IMR-90 (cell line): ENCODE data around the gene PSAP. TPM values are rescaled to one million over a fixed set of nuclear protein-coding genes. Genes with fewer than 3 reads are reported as not detected.

Source experiments
- ATAC-seq: fragments of 200-7000 bp; cut with Tn5 transposase; 2 replicates; pipeline ENCODE4 v1.9.1; 2020; ENCODE audit warnings: low read depth, mild to moderate bottlenecking, moderate library complexity
- BruUV-seq: library from RNA; stranded (reverse); fragments of 400-500 nt; replicated peaks from 2 replicates; lab custom pipeline; 2021; lab: Mats Ljungman, UMichigan
- CTCF ChIA-PET: fragments of 300-600 bp; formaldehyde crosslinking; extraction: SDS; loops from one replicate; lab custom pipeline; 2021; ENCODE audit warnings: antibody characterized with exemption; lab: Yijun Ruan, JAX
- POLR2A ChIA-PET: fragments of 300-600 bp; sonication (Branson Sonifier 250); formaldehyde crosslinking; loops from one replicate; lab custom pipeline; 2022; ENCODE audit warnings: antibody characterized with exemption; ENCODE audit not compliant: unreplicated experiment; lab: Charles Lee
- DNase-seq: peaks from one replicate; pipeline ENCODE4 v3.0.0; 2013
- H2AFZ ChIP-seq: replicated peaks from 2 replicates; pipeline ENCODE3; 2013; ENCODE audit warnings: low read length, mild to moderate bottlenecking; ENCODE audit not compliant: poor library complexity
- H2AK5ac ChIP-seq: 2 replicates; pipeline ENCODE4 v1.6.1; 2013; ENCODE audit warnings: low read depth, low read length, inconsistent platforms
- H2AK9ac ChIP-seq: replicated peaks from 2 replicates; pipeline ENCODE3; 2013; ENCODE audit warnings: mild to moderate bottlenecking, low read depth, low read length, moderate library complexity; ENCODE audit not compliant: poor library complexity
- H2BK120ac ChIP-seq: 2 replicates; pipeline ENCODE4 v1.6.1; 2013; ENCODE audit warnings: low read depth, low read length, inconsistent platforms
- H2BK15ac ChIP-seq: 3 replicates; pipeline ENCODE4 v1.6.1; 2013; ENCODE audit warnings: low read depth, low read length, inconsistent platforms
- H2BK20ac ChIP-seq: 2 replicates; pipeline ENCODE4 v1.6.1; 2013; ENCODE audit warnings: low read depth, mild to moderate bottlenecking, inconsistent platforms, low read length, moderate library complexity
- H2BK5ac ChIP-seq: 2 replicates; pipeline ENCODE4 v1.6.1; 2013; ENCODE audit warnings: mild to moderate bottlenecking, low read depth, low read length, inconsistent platforms; ENCODE audit not compliant: poor library complexity, severe bottlenecking
- H3K14ac ChIP-seq: replicated peaks from 2 replicates; pipeline ENCODE4 v1.6.1; 2013; ENCODE audit warnings: low read depth, low read length, inconsistent platforms
- H3K18ac ChIP-seq: 2 replicates; pipeline ENCODE4 v1.6.1; 2013; ENCODE audit warnings: low read depth, low read length, control low read depth
- H3K23ac ChIP-seq: 2 replicates; pipeline ENCODE4 v1.6.1; 2013; ENCODE audit warnings: low read depth, low read length, inconsistent platforms
- H3K27ac ChIP-seq: 2 replicates; pipeline ENCODE4 v1.5.1; 2013; ENCODE audit warnings: mild to moderate bottlenecking, control low read depth, low read length; ENCODE audit not compliant: insufficient read depth
- H3K27me3 ChIP-seq: 2 replicates; pipeline ENCODE4 v1.6.1; 2013; ENCODE audit warnings: low read length; ENCODE audit not compliant: control insufficient read depth, insufficient read depth
- H3K36me3 ChIP-seq: 2 replicates; pipeline ENCODE4 v1.6.1; 2013; ENCODE audit warnings: low read length, mixed read lengths; ENCODE audit not compliant: control insufficient read depth, insufficient read depth
- H3K4ac ChIP-seq: 2 replicates; pipeline ENCODE4 v1.6.1; 2013; ENCODE audit warnings: low read depth, low read length, inconsistent platforms
- H3K4me1 ChIP-seq: 2 replicates; pipeline ENCODE4 v1.6.1; 2013; ENCODE audit warnings: low read length, mixed read lengths; ENCODE audit not compliant: control insufficient read depth, insufficient read depth
- H3K4me2 ChIP-seq: 2 replicates; pipeline ENCODE4 v1.6.1; 2013; ENCODE audit warnings: low read depth, mild to moderate bottlenecking, control low read depth, low read length, moderate library complexity
- H3K4me3 ChIP-seq: 2 replicates; pipeline ENCODE4 v1.5.1; 2013; ENCODE audit warnings: low read depth, mild to moderate bottlenecking, control low read depth, low read length, moderate library complexity; ENCODE audit not compliant: insufficient read depth
- H3K56ac ChIP-seq: 2 replicates; pipeline ENCODE4 v1.6.1; 2013; ENCODE audit warnings: low read length, inconsistent platforms; ENCODE audit not compliant: insufficient read depth; ENCODE audit errors: extremely low read depth
- H3K79me1 ChIP-seq, 2 experiments: 2 replicates each; pipeline ENCODE4 v1.6.1; 2013; ENCODE audit warnings: low read length in 2 of 2, inconsistent platforms in 1 of 2, low read depth in 1 of 2
- H3K9ac ChIP-seq: 2 replicates; pipeline ENCODE4 v1.6.1; 2013; ENCODE audit warnings: low read depth, low read length, control low read depth
- H3K9me1 ChIP-seq: 2 replicates; pipeline ENCODE4 v1.6.1; 2013; ENCODE audit warnings: low read length, inconsistent platforms; ENCODE audit not compliant: insufficient read depth
- H3K9me3 ChIP-seq: 2 replicates; pipeline ENCODE4 v1.6.1; 2013; ENCODE audit warnings: low read length; ENCODE audit not compliant: control insufficient read depth, insufficient read depth
- H4K20me1 ChIP-seq: 2 replicates; pipeline ENCODE4 v1.6.1; 2013; ENCODE audit warnings: low read length, inconsistent platforms; ENCODE audit not compliant: insufficient read depth
- H4K5ac ChIP-seq: 2 replicates; pipeline ENCODE4 v1.6.1; 2013; ENCODE audit warnings: mild to moderate bottlenecking, low read depth, low read length, control low read depth
- H4K8ac ChIP-seq, 2 experiments: 2 replicates each; pipeline ENCODE4 v1.6.1; 2013; ENCODE audit warnings: low read depth in 2 of 2, low read length in 2 of 2, control low read depth in 1 of 2, inconsistent platforms in 1 of 2
- H4K91ac ChIP-seq: 2 replicates; pipeline ENCODE4 v1.6.1; 2013; ENCODE audit warnings: low read depth, low read length, inconsistent platforms; ENCODE audit not compliant: insufficient read depth
- BHLHE40 ChIP-seq: fragments of 150-350 bp; IDR thresholded peaks from 2 replicates; pipeline ENCODE4 v1.6.1; 2016; ENCODE audit warnings: mild to moderate bottlenecking, low read depth, low read length
- CEBPB ChIP-seq: IDR thresholded peaks from 2 replicates; pipeline ENCODE4 v1.6.1; 2012; ENCODE audit warnings: low read depth, low read length, improper control_type of control experiment
- CHD1 ChIP-seq: IDR thresholded peaks from 2 replicates; pipeline ENCODE4 v1.6.1; 2012; ENCODE audit warnings: low read depth, low read length, improper control_type of control experiment
- CTCF ChIP-seq: conservative IDR thresholded peaks from 2 replicates; pipeline ENCODE4 v1.5.1; 2012; ENCODE audit warnings: mild to moderate bottlenecking, low read depth, low read length, improper control_type of control experiment
- ELK1 ChIP-seq: fragments of 150-350 bp; IDR thresholded peaks from 2 replicates; pipeline ENCODE4 v1.6.1; 2016; ENCODE audit warnings: low read depth, mild to moderate bottlenecking, low read length, moderate library complexity, borderline replicate concordance
- FOS ChIP-seq: fragments of 150-350 bp; IDR thresholded peaks from 2 replicates; pipeline ENCODE4 v1.6.1; 2016; ENCODE audit warnings: low read depth, low read length
- MAFK ChIP-seq: IDR thresholded peaks from 2 replicates; pipeline ENCODE4 v1.6.1; 2012; ENCODE audit warnings: low read depth, low read length, improper control_type of control experiment
- MAZ ChIP-seq: IDR thresholded peaks from 2 replicates; pipeline ENCODE4 v1.6.1; 2012; ENCODE audit warnings: low read depth, mild to moderate bottlenecking, low read length, improper control_type of control experiment, moderate library complexity, borderline replicate concordance
- MXI1 ChIP-seq: IDR thresholded peaks from 2 replicates; pipeline ENCODE4 v1.6.1; 2012; ENCODE audit warnings: low read depth, mild to moderate bottlenecking, low read length, moderate library complexity, borderline replicate concordance
- NFE2L2 ChIP-seq: fragments of 150-350 bp; IDR thresholded peaks from 2 replicates; pipeline ENCODE4 v1.6.1; 2016; ENCODE audit warnings: low read depth, mild to moderate bottlenecking, low read length
- POLR2A ChIP-seq: IDR thresholded peaks from 2 replicates; pipeline ENCODE4 v1.6.1; 2012; ENCODE audit warnings: mild to moderate bottlenecking, low read depth, low read length
- RAD21 ChIP-seq: IDR thresholded peaks from 2 replicates; pipeline ENCODE4 v1.6.1; 2012; ENCODE audit warnings: low read length, improper control_type of control experiment
- RCOR1 ChIP-seq: IDR thresholded peaks from 2 replicates; pipeline ENCODE4 v1.6.1; 2012; ENCODE audit warnings: mild to moderate bottlenecking, low read length, improper control_type of control experiment; ENCODE audit not compliant: insufficient replicate concordance
- RFX5 ChIP-seq: IDR thresholded peaks from 2 replicates; pipeline ENCODE4 v1.8.0; 2012; ENCODE audit warnings: low read depth, mild to moderate bottlenecking, low read length, moderate library complexity
- SMC3 ChIP-seq: fragments of 150-350 bp; IDR thresholded peaks from 2 replicates; pipeline ENCODE4 v1.6.1; 2016; ENCODE audit warnings: low read depth, mild to moderate bottlenecking, antibody characterized with exemption, low read length, moderate library complexity
- USF2 ChIP-seq: fragments of 150-350 bp; IDR thresholded peaks from 2 replicates; pipeline ENCODE4 v1.6.1; 2017; ENCODE audit warnings: mild to moderate bottlenecking, antibody characterized with exemption, low read length, low read depth
- WGBS, 2 experiments: methylation state at CpG; one replicate each; pipeline versions ENCODE4 v1.1.5 to v1.1.7; 2013; ENCODE audit warnings: missing lambda C conversion rate in 2 of 2; ENCODE audit not compliant: insufficient read length in 1 of 2; ENCODE audit errors: extremely low coverage in 2 of 2; 5-methylcytosine and 5-hydroxymethylcytosine counted together
- dilution Hi-C: fragments of 300-500 bp; cut with HindIII; formaldehyde crosslinking; loops from one replicate; pipeline ENCODE4 v1.14.3; 2018; ENCODE audit warnings: low sequenced_read_pairs; ENCODE audit not compliant: unreplicated experiment
- in situ Hi-C: fragments of 300-500 bp; cut with MboI; formaldehyde crosslinking; loops from 3 replicates; pipeline ENCODE4 v1.14.3; 2019; ENCODE audit warnings: low sequenced_read_pairs, inconsistent platforms, mixed read lengths
- intact Hi-C: fragments of 100-400 bp; cut with micrococcal nuclease; formaldehyde crosslinking; loops from 2 replicates; pipeline ENCODE4 v1.10.0; 2022
- polyA plus RNA-seq, 3 experiments: library from polyadenylated mRNA; depleted of rRNA; stranded (reverse); fragments of >200 nt; gene quantifications; 2 replicates each; pipeline ENCODE4 v1.2.3, GENCODE V29; 2012; ENCODE audit warnings: low replicate concordance in 1 of 3
- total RNA-seq: library from RNA; depleted of rRNA; stranded (reverse); fragments of >200 nt; gene quantifications from 2 replicates; pipeline ENCODE4 v1.2.3, GENCODE V29; 2012

PSAP gene
- total and polyA plus RNA-seq, 2 of the 4 experiments (the other 2 are of a cell fraction): 216 to 876 TPM

- no peak overlapping the region for H3K27ac ChIP-seq
- H2BK5ac ChIP-seq: no peak overlapping the region
- H4K91ac ChIP-seq: no peak overlapping the region
- no peaks in the 10 kb centered on the region for H3K79me1 ChIP-seq
- H3K27me3 ChIP-seq: no peaks in the 10 kb centered on the region
- TF ChIP-seq RFX5 (no peak), SMC3 (no peak), CHD1 (no peak), USF2 (no peak), RCOR1 (no peak), BHLHE40 (no peak), CEBPB (no peak), FOS (no peak), CTCF (no peak), RAD21 (no peak), MXI1 (no peak), MAZ (no peak), NFE2L2 (no peak), MAFK (no peak), POLR2A (no peak), ELK1 (no peak)
- peaks cover 13% of the 10 kb centered on the region for H3K4me1 ChIP-seq
- H2BK20ac ChIP-seq: no peak overlapping the region
- H3K4me3 ChIP-seq: no peak overlapping the region
- no TSS peak for BruUV-seq
- in situ Hi-C loops: no loop called here
- H3K9ac ChIP-seq: no peak overlapping the region
- no peak overlapping the region for H2AFZ ChIP-seq
- H2AK5ac ChIP-seq: no peak overlapping the region
- no peak overlapping the region for H4K8ac ChIP-seq
- intact Hi-C loops: no loop called here
- CTCF ChIA-PET: no interaction called here
- no peak overlapping the region for H3K14ac ChIP-seq
- H3K9me3 ChIP-seq: no peaks in the 10 kb centered on the region
- dilution Hi-C loops: no loop called here
- no peak overlapping the region for H2BK120ac ChIP-seq
- H3K18ac ChIP-seq: no peak overlapping the region
- H3K4me2 ChIP-seq: no peak overlapping the region
- no peak for DNase-seq
- H4K20me1 ChIP-seq: peaks cover 6% of the 10 kb centered on the region
- no peak overlapping the region for H2BK15ac ChIP-seq
- H3K9me1 ChIP-seq: peaks cover 11% of the 10 kb centered on the region; the same call in 1 of the 2 replicates
- H3K23ac ChIP-seq: no peak overlapping the region
- WGBS, 2 experiments: 100% methylated on average over 2 of the region's 4 CpGs; no CpG with 5 or more reads in 1 of the 2 experiments
- no peak for ATAC-seq
- no peak overlapping the region for H3K56ac ChIP-seq
- POLR2A ChIA-PET: no interaction called here
- H2AK9ac ChIP-seq: no peak overlapping the region
- H4K5ac ChIP-seq: no peak overlapping the region
- no peaks in the 10 kb centered on the region for H3K36me3 ChIP-seq
- H3K4ac ChIP-seq: no peak overlapping the region
These were observed 5.6 kb upstream of the PSAP start for GRCh38 chr10:71856619-71857018.
